Kidney capillary endothelial cell (primary cell): Measurements from ENCODE around the gene OR7G2.

ENCODE experiments used
- DNase-seq: peaks from one replicate; pipeline ENCODE4 v3.0.0-alpha.2; 2018; ENCODE audit warnings: low spot score

Gene OR7G2

GRCh38 chr19:9107375-9107774, at the start of gene OR7G2:
Gene OR7G2, minus strand, starts transcription at chr19:9107475. Its CDS starts 4,232 bp downstream, at chr19:9103243.
- no peak for DNase-seq

GRCh38 chr19:9156304-9156703, 49.0 kb upstream of the OR7G2 start:
- DNase-seq, result no peak

- DNase-seq, result no peak
Observed at GRCh38 chr19:9155591-9155990, 48.3 kb upstream of the OR7G2 start.

GRCh38 chr19:9151367-9151766, 44.1 kb upstream of the OR7G2 start:
- DNase-seq, result no peak

GRCh38 chr19:9150650-9151049, 43.4 kb upstream of the OR7G2 start:
- no peak for DNase-seq

- DNase-seq, result no peak
Observed at GRCh38 chr19:9149997-9150396, 42.7 kb upstream of the OR7G2 start.

GRCh38 chr19:9148697-9149096, 41.4 kb upstream of the OR7G2 start:
- no peak for DNase-seq

- DNase-seq, result no peak
Observed at GRCh38 chr19:9146882-9147281, 39.6 kb upstream of the OR7G2 start.

- no peak for DNase-seq
Observed at GRCh38 chr19:9144920-9145319, 37.6 kb upstream of the OR7G2 start.

- peak; percentile 81 for DNase-seq
Observed at GRCh38 chr19:9140159-9140874, 33.0 kb upstream of the OR7G2 start, which contains the start of gene ZNF317. Gene ZNF317, plus strand, starts transcription at chr19:9140397. Its CDS starts 15,620 bp downstream, at chr19:9156017.

GRCh38 chr19:9139609-9140158, 32.4 kb upstream of the OR7G2 start:
- DNase-seq, result no peak

GRCh38 chr19:9132422-9132821, 25.1 kb upstream of the OR7G2 start:
- no peak for DNase-seq

GRCh38 chr19:9130965-9131364, 23.7 kb upstream of the OR7G2 start:
- no peak for DNase-seq

- peak; percentile 83 for DNase-seq
Observed at GRCh38 chr19:9128171-9128570, 20.9 kb upstream of the OR7G2 start.

GRCh38 chr19:9126900-9127405, 19.7 kb upstream of the OR7G2 start, which contains the start of gene OR7G3:
Gene OR7G3, minus strand, starts transcription at chr19:9126950. Its CDS starts 0 bp downstream, at chr19:9126950.
- no peak for DNase-seq

- DNase-seq, result no peak
Observed at GRCh38 chr19:9116547-9116946, 9.3 kb upstream of the OR7G2 start.

- no peak for DNase-seq
Observed at GRCh38 chr19:9115307-9115813, 8.1 kb upstream of the OR7G2 start, which contains the start of gene OR7G1. Gene OR7G1, minus strand, starts transcription at chr19:9115763. Its CDS starts 0 bp downstream, at chr19:9115763.

- no peak for DNase-seq
Observed at GRCh38 chr19:9109959-9110358, 2.7 kb upstream of the OR7G2 start.

GRCh38 chr19:9086761-9087160, 20.5 kb downstream of the OR7G2 start, which contains the start of gene OR1M1:
Gene OR1M1, plus strand, starts transcription at chr19:9087061. Its CDS starts 6,184 bp downstream, at chr19:9093245.
- no peak for DNase-seq

- no peak for DNase-seq
Observed at GRCh38 chr19:9078651-9079050, 28.6 kb downstream of the OR7G2 start.

GRCh38 chr19:9076901-9077300, 30.4 kb downstream of the OR7G2 start:
- DNase-seq, result no peak

GRCh38 chr19:9075064-9075949, 32.0 kb downstream of the OR7G2 start:
- peak; percentile 97 for DNase-seq
